ENCODE measurements around the gene MLXIP. TPM values are rescaled to one million over a fixed set of nuclear protein-coding genes. Genes with fewer than 3 reads are reported as not detected.

MLXIP gene
- total RNA-seq, 1 experiment from 2014 or later: 16.7 TPM

DNA sequence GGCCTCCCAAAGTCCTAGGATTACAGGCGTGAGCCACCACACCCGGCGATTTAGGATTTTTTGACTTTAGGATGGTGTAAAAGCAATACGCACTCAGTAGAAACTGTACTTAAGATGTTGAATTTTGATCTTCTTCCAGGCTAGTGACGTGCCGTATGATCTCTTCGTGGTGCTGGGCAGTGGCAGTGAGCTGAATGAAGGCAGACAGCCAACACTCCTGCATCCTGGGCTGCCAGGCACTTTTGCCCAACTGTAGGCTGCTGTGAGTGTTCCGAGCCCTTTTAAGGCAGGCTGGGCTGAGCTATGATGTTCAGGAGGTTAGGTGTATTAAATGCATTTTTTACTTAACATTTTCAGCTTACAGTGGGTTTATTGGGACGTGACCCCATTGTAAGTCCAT is 74.2 kb downstream of the MLXIP start:
- Histone ChIP-seq H3K9me2 (replicated peaks; ENCODE audit: low read length) (no peaks in the 10 kb centered on the region), H3K27ac (ENCODE audit: low read length) (no peak overlapping the region), H4K20me1 (ENCODE audit: low read length) (no peaks in the 10 kb centered on the region), H3K9me3 (ENCODE audit: low read length) (no peaks in the 10 kb centered on the region), H3K4me1 (ENCODE audit: insufficient read depth, low read length) (no peaks in the 10 kb centered on the region), H3K4me2 (ENCODE audit: low read length) (no peak overlapping the region), H3K4me3 (ENCODE audit: low read length) (no peak overlapping the region), H3K27me3 (ENCODE audit: low read length) (no peaks in the 10 kb centered on the region), H3K79me2 (ENCODE audit: low read length) (no peaks in the 10 kb centered on the region), H3K9ac (ENCODE audit: low read length) (no peak overlapping the region), H3K36me3 (ENCODE audit: low read depth, low read length) (no peaks in the 10 kb centered on the region), H3F3A (ENCODE audit: low read length, unreplicated experiment) (no peaks in the 10 kb centered on the region), H2AFZ (ENCODE audit: low read length) (no peak overlapping the region)
- CTCF ChIA-PET: no interaction called here
- intact Hi-C loops (cut with micrococcal nuclease): loop anchor here (5.0 kb wide), 1 partner anchor 40 kb away; no protein-coding TSS in a partner anchor
- ATAC-seq (no peak), DNase-seq (no peak)
- TF ChIP-seq EZH2phosphoT487 (IDR thresholded peaks at IDR 0.05; ENCODE audit: borderline replicate concordance, low read length) (no peak), EZH2 (IDR thresholded peaks at IDR 0.05; ENCODE audit: low read length, unreplicated experiment) (no peak)
- TF ChIP-seq, protein P1, sequence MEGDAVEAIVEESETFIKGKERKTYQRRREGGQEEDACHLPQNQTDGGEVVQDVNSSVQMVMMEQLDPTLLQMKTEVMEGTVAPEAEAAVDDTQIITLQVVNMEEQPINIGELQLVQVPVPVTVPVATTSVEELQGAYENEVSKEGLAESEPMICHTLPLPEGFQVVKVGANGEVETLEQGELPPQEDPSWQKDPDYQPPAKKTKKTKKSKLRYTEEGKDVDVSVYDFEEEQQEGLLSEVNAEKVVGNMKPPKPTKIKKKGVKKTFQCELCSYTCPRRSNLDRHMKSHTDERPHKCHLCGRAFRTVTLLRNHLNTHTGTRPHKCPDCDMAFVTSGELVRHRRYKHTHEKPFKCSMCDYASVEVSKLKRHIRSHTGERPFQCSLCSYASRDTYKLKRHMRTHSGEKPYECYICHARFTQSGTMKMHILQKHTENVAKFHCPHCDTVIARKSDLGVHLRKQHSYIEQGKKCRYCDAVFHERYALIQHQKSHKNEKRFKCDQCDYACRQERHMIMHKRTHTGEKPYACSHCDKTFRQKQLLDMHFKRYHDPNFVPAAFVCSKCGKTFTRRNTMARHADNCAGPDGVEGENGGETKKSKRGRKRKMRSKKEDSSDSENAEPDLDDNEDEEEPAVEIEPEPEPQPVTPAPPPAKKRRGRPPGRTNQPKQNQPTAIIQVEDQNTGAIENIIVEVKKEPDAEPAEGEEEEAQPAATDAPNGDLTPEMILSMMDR (conservative IDR thresholded peaks at IDR 0.05; ENCODE audit: low read depth, low read length): no peak
- POLR2A ChIA-PET (ENCODE audit: unreplicated experiment): no interaction called here
- BruUV-seq (replicated peaks): no TSS peak

DNA sequence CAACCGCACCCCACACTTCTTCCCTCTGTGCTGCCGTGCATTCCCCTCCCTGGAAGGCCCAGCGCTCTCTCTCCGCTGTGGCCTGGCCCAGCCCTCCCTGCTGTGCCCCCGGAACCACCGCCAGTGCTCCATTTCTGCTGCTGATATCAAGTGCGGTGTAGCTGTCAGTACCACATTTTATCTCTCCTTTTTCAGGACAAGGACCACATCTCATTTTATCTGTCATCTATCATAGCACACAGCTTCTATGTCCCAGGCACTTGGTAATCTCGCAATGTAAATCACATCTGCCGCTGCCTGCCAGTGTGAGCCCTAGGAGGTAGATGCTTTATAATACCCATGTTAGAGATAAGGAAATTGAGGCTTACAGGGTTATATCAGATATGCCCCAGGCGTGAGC is 77.1 kb downstream of the MLXIP start:
- no peak for TF ChIP-seq EZH2 (IDR thresholded peaks at IDR 0.05; ENCODE audit: low read length, unreplicated experiment)
- no peak for TF ChIP-seq EZH2phosphoT487 (IDR thresholded peaks at IDR 0.05; ENCODE audit: borderline replicate concordance, low read length)
- TF ChIP-seq, protein P1 (conservative IDR thresholded peaks at IDR 0.05; ENCODE audit: low read depth, low read length): no peak
- ChIA-PET CTCF (no interaction called here), POLR2A (ENCODE audit: unreplicated experiment) (no interaction called here)
- DNase-seq (no peak), ATAC-seq (no peak)
- Histone ChIP-seq H4K20me1 (ENCODE audit: low read length) (no peaks in the 10 kb centered on the region), H3K27me3 (ENCODE audit: low read length) (no peaks in the 10 kb centered on the region), H3K36me3 (ENCODE audit: low read depth, low read length) (no peaks in the 10 kb centered on the region), H3K9ac (ENCODE audit: low read length) (no peak overlapping the region), H3K4me1 (ENCODE audit: insufficient read depth, low read length) (no peaks in the 10 kb centered on the region), H3K9me3 (ENCODE audit: low read length) (no peaks in the 10 kb centered on the region), H3K4me3 (ENCODE audit: low read length) (no peak overlapping the region), H3K27ac (ENCODE audit: low read length) (no peak overlapping the region), H2AFZ (ENCODE audit: low read length) (no peak overlapping the region), H3F3A (ENCODE audit: low read length, unreplicated experiment) (no peaks in the 10 kb centered on the region), H3K9me2 (replicated peaks; ENCODE audit: low read length) (no peaks in the 10 kb centered on the region), H3K4me2 (ENCODE audit: low read length) (no peak overlapping the region), H3K79me2 (ENCODE audit: low read length) (no peaks in the 10 kb centered on the region)
- BruUV-seq (replicated peaks): no TSS peak
- intact Hi-C loops (cut with micrococcal nuclease): no loop called here

DNA sequence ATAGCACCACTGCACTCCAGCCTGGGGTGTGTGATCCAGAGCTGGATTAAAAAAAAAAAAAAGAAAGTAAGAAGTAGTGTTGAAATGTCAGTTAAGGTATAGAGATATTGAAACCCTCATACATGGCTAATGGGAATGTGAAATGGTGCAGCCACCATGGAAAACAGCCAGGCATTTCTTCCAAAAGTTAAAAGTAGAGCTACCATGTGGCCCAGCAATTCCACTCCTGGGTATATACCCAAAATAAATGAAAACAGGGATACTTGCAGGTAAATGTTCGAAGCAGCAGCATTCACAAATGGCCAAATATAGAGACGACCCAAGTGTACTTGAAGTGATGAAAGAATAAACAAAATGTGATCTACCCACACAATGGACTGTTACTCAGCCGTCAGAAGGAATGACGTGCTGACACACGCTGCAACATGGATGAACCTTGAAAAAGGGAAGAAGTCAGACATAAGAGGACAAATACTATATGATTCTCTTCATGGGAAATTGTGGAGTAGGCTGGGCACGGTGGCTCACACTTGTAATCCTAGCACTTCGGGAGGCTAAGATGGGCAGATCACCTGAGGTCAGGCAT is 80.2 kb downstream of the MLXIP start:
- no peak for ATAC-seq
- no peak overlapping the region for H3K9ac ChIP-seq (ENCODE audit: low read length)
- H3K27me3 ChIP-seq (ENCODE audit: low read length): no peaks in the 10 kb centered on the region
- intact Hi-C loops (cut with micrococcal nuclease): loop anchor here (1.0 kb wide), 1 partner anchor 11 kb away; no protein-coding TSS in a partner anchor
- BruUV-seq (replicated peaks): no TSS peak
- TF ChIP-seq, protein P1 (conservative IDR thresholded peaks at IDR 0.05; ENCODE audit: low read depth, low read length): no peak
- TF ChIP-seq EZH2phosphoT487 (IDR thresholded peaks at IDR 0.05; ENCODE audit: borderline replicate concordance, low read length): no peak
- TF ChIP-seq EZH2 (IDR thresholded peaks at IDR 0.05; ENCODE audit: low read length, unreplicated experiment): no peak
- no peaks in the 10 kb centered on the region for H3K79me2 ChIP-seq (ENCODE audit: low read length)
- no peak overlapping the region for H3K4me2 ChIP-seq (ENCODE audit: low read length)
- H3K4me1 ChIP-seq (ENCODE audit: insufficient read depth, low read length): no peaks in the 10 kb centered on the region
- CTCF ChIA-PET: interaction anchor here (0.6 to 0.7 kb wide), 2 partner anchors 108 to 448 kb away, joined by 3 to 12 read pairs; no protein-coding TSS in a partner anchor
- H3F3A ChIP-seq (ENCODE audit: low read length, unreplicated experiment): no peaks in the 10 kb centered on the region
- POLR2A ChIA-PET (ENCODE audit: unreplicated experiment): no interaction called here
- no peak overlapping the region for H2AFZ ChIP-seq (ENCODE audit: low read length)
- no peaks in the 10 kb centered on the region for H3K9me3 ChIP-seq (ENCODE audit: low read length)
- no peak for DNase-seq
- no peaks in the 10 kb centered on the region for H3K9me2 ChIP-seq (replicated peaks; ENCODE audit: low read length)
- no peak overlapping the region for H3K27ac ChIP-seq (ENCODE audit: low read length)
- no peaks in the 10 kb centered on the region for H4K20me1 ChIP-seq (ENCODE audit: low read length)
- no peaks in the 10 kb centered on the region for H3K36me3 ChIP-seq (ENCODE audit: low read depth, low read length)
- no peak overlapping the region for H3K4me3 ChIP-seq (ENCODE audit: low read length)

Data from PC-3 (cell line).